ENCODE measurements around the gene CYP27B1.
"Not testable (repeated sequence)": the region's sequence is repeated elsewhere in the genome, so short reads cannot be mapped to it uniquely, and the experiment has no call there.

CYP27B1 gene

GRCh38 chr12:57722716-57723629 is 43.9 kb downstream of the CYP27B1 start:
- no peak for DNase-seq (ENCODE audit: low read depth, low spot score)

- not testable (repeated sequence) for DNase-seq (ENCODE audit: low read depth, low spot score)
Observed at GRCh38 chr12:57721846-57722608, 44.9 kb downstream of the CYP27B1 start.

DNA sequence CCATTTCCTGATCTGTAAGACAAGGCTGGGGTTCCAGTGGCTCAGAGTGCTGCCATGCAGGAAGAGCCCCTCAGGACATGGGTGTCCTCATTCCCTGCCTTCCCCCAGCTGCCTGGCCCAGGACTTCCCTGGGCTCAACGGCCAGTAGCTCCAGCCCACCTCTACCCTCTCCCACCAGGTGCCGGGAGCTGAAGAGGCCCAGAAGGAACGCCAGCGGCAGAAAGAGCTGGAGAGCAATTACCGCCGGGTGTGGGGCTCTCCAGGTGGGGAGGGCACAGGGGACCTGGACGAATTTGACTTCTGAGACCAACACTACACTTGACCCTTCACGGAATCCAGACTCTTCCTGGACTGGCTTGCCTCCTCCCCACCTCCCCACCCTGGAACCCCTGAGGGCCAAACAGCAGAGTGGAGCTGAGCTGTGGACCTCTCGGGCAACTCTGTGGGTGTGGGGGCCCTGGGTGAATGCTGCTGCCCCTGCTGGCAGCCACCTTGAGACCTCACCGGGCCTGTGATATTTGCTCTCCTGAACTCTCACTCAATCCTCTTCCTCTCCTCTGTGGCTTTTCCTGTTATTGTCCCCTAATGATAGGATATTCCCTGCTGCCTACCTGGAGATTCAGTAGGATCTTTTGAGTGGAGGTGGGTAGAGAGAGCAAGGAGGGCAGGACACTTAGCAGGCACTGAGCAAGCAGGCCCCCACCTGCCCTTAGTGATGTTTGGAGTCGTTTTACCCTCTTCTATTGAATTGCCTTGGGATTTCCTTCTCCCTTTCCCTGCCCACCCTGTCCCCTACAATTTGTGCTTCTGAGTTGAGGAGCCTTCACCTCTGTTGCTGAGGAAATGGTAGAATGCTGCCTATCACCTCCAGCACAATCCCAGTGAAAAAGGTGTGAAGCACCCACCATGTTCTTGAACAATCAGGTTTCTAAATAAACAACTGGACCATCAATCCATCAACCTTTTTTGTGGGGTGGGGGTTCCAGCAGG is 46.0 kb downstream of the CYP27B1 start:
- no peak for DNase-seq (ENCODE audit: low read depth, low spot score)

DNA sequence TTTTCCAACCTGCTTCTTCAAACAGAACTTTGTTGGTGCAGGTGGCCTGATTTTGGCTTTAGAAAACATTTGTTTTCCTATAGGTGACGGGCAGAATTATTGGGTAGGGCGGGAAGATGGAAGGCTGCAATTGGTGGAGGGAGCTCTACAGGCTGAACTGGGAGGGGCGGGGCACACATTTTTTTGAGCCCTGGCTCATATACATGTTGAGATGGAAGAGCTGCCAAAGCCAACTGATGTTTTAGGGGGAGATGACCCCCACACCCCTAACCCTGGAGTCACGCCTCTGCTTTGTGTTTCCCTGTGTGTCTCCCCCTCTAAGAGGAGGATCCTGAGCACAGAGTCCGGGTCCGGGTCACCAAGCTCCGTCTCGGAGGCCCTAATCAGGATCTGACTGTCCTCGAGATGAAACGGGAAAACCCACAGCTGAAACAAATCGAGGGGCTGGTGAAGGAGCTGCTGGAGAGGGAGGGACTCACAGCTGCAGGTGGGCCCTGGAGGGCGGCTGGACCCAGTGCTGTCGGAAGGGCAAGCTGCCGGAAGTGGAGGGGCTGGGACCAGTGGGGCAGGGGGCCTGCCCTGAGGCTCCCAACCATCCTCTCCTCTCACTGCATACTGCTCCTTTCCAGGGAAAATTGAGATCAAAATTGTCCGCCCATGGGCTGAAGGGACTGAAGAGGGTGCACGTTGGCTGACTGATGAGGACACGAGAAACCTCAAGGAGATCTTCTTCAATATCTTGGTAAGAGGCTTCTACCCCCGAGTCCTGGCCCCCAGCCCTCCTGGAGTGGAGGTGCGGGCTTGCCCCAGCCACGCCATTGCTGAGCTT is 46.9 kb downstream of the CYP27B1 start:
- no peak for DNase-seq (ENCODE audit: low read depth, low spot score)

- DNase-seq (ENCODE audit: low read depth, low spot score), result no peak
Observed at GRCh38 chr12:57718641-57719528, 48.0 kb downstream of the CYP27B1 start.

DNA sequence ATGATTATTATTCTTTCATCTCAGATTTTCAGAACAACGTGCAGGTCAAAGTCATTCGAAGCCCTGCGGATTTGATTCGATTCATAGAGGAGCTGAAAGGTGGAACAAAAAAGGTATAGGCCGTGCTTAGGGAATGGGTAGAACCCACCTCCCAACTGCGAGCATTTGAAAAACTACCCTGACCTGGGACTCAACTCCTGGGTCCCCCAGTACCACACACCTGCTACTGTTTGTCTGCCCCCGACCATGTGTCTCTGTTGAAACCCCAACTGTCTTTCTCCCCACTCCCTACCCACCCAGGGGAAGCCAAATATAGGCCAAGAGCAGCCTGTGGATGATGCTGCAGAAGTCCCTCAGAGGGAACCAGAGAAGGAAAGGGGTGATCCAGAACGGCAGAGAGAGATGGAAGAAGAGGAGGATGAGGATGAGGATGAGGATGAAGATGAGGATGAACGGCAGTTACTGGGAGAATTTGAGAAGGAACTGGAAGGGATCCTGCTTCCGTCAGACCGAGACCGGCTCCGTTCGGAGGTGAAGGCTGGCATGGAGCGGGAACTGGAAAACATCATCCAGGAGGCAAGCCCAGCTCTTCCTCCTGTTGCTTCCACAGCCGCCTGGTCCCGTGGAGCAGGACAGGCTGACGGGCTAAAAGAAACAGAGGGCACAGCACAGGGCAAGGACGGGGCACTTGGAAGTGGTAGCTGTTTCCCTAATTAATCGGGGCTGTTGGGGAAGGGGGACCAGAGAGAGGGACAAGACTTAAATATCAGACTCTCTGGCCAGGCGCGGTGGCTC is 48.8 kb downstream of the CYP27B1 start:
- DNase-seq (ENCODE audit: low read depth, low spot score), result no peak

- no peak for DNase-seq (ENCODE audit: low read depth, low spot score)
Observed at GRCh38 chr12:57717131-57717530, 49.7 kb downstream of the CYP27B1 start.

DNA sequence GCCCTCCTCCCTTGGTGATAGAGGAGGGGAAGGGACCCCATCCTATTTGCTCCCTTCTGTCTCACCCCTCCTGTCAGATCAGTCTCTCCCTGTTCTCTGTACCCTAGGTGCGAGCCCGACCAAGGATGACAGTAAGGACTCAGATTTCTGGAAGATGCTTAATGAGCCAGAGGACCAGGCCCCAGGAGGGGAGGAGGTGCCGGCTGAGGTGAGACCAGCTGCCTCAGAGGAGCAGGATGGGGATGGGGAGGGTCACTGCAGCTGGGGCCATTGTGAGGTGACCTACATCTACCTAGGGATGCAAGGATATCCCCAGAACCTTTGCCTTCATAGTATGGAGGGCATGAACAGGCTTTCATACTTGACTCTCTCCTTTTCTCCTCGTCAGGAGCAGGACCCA is 50.6 kb downstream of the CYP27B1 start:
- DNase-seq (ENCODE audit: low read depth, low spot score), result no peak

- DNase-seq (ENCODE audit: low read depth, low spot score), result no peak
Observed at GRCh38 chr12:57715786-57716185, 51.1 kb downstream of the CYP27B1 start.

- DNase-seq (ENCODE audit: low read depth, low spot score), result not testable (repeated sequence)
Observed at GRCh38 chr12:57715036-57715748, 51.7 kb downstream of the CYP27B1 start.

DNA sequence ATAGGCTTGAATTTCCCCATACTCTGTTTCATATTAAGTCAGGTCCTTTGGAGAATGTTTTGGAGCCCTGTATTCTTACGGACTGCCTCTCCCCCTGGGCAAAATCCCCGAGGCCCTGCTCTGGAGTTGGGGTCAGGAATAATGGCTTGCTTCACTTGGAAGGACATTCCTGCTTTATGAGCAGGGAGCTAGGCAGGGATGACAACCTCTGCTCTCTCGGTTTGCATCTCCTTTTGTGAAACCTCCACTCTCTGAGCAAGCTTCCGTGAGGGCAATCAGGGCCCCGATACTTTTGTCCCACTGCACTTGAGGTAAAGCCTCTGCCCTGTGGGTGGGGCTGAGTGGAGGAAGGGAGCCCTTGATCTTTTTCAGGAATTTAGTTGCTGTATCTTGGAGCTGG is 53.7 kb downstream of the CYP27B1 start:
- DNase-seq (ENCODE audit: low read depth, low spot score), result no peak

- no peak for DNase-seq (ENCODE audit: low read depth, low spot score)
Observed at GRCh38 chr12:57712701-57713100, 54.2 kb downstream of the CYP27B1 start.
